Testis (tissue), 2 donors: Measurements from ENCODE around the gene MRPS14.

Experiments used
- CTCF ChIP-seq, 3 experiments: fragments of 450-650 bp in 2 of 3; fragments of 200-600 bp in 1 of 3; sonication (generic) in 1 of 3; IDR thresholded peaks; one replicate each; pipeline ENCODE4 v1.5.1; 2016 to 2019; ENCODE audit warnings: antibody characterized with exemption in 3 of 3, mild to moderate bottlenecking in 2 of 3, moderate library complexity in 1 of 3
- POLR2A ChIP-seq: fragments of 450-650 bp; IDR thresholded peaks from one replicate; pipeline ENCODE4 v1.6.1; 2017; ENCODE audit warnings: antibody characterized with exemption, mild to moderate bottlenecking, moderate library complexity

GRCh38 chr1:174964972-174965361, 58.3 kb downstream of the MRPS14 start:
- TF ChIP-seq CTCF (IDR thresholded peaks at IDR 0.05) (no peak), POLR2A (no peak)
